Endothelial cell of umbilical vein (primary cell): ENCODE results near the gene CBLIF. TPM values are rescaled to one million over a fixed set of nuclear protein-coding genes. Genes with fewer than 3 reads are reported as not detected.

Source experiments
- BruUV-seq: library from RNA; stranded (reverse); fragments of 400-500 nt; replicated peaks from 2 replicates; lab custom pipeline; 2021; lab: Mats Ljungman, UMichigan
- CTCF ChIA-PET: fragments of 300-600, 350-600 bp; sonication (Branson Sonifier 250); formaldehyde crosslinking; loops from one replicate; lab custom pipeline; 2021; ENCODE audit warnings: antibody characterized with exemption, inconsistent platforms; lab: Charles Lee
- POLR2A ChIA-PET: fragments of 300-600, 350-600 bp; sonication (Branson Sonifier 250); formaldehyde crosslinking; loops from one replicate; lab custom pipeline; 2021; ENCODE audit warnings: antibody characterized with exemption, inconsistent platforms; lab: Charles Lee
- DNase-seq: peaks from one replicate; pipeline ENCODE4 v3.0.0-alpha.2; 2011; ENCODE audit warnings: low read depth, low spot score
- FAIRE-seq: peaks from 2 replicates; lab custom pipeline; 2011; peaks lifted over from hg19 to GRCh38; lab: Jason Lieb, UNC
- H2AFZ ChIP-seq: 2 replicates; pipeline ENCODE4 v1.6.0; 2012; ENCODE audit warnings: low read depth, low read length, control low read depth, inconsistent platforms
- H3K27ac ChIP-seq: 2 replicates; pipeline ENCODE4 v1.5.1; 2011; ENCODE audit warnings: low read depth, mild to moderate bottlenecking, control low read depth, low read length, moderate library complexity; ENCODE audit not compliant: insufficient read depth
- H3K27me3 ChIP-seq, 2 experiments: 2 replicates each; pipeline versions ENCODE4 v1.6.0 to v1.6.1; 2011; ENCODE audit warnings: low read length in 2 of 2, mixed read lengths in 1 of 2; ENCODE audit not compliant: control insufficient read depth in 2 of 2, insufficient read depth in 2 of 2
- H3K36me3 ChIP-seq, 2 experiments: 2 replicates in 1 of 2; 3 replicates in 1 of 2; pipeline ENCODE4 v1.5.1; 2011; ENCODE audit warnings: low read length in 2 of 2, mild to moderate bottlenecking in 1 of 2, moderate library complexity in 1 of 2; ENCODE audit not compliant: control insufficient read depth in 2 of 2, insufficient read depth in 2 of 2; ENCODE audit errors: extremely low read depth in 1 of 2
- H3K4me1 ChIP-seq: 3 replicates; pipeline ENCODE4 v1.5.1; 2011; ENCODE audit warnings: mild to moderate bottlenecking, low read length; ENCODE audit not compliant: control insufficient read depth, insufficient read depth; ENCODE audit errors: extremely low read depth
- H3K4me2 ChIP-seq: 2 replicates; pipeline ENCODE4 v1.6.1; 2011; ENCODE audit warnings: low read length, control low read depth, mixed read lengths; ENCODE audit not compliant: insufficient read depth
- H3K4me3 ChIP-seq, 3 experiments: fragments of 200-600 bp in 1 of 3; sonication (generic), shearing (Covaris generic) in 1 of 3; replicated peaks in 1 of 3; 2 replicates each; pipeline ENCODE4 v1.5.1; 2011 to 2016; ENCODE audit warnings: control low read depth in 3 of 3, low read length in 3 of 3, mild to moderate bottlenecking in 2 of 3, inconsistent platforms in 1 of 3, low read depth in 1 of 3, moderate library complexity in 1 of 3; ENCODE audit not compliant: insufficient read depth in 1 of 3
- H3K79me2 ChIP-seq: 2 replicates; pipeline ENCODE4 v1.6.0; 2012; ENCODE audit warnings: low read length, inconsistent platforms; ENCODE audit not compliant: control insufficient read depth, insufficient read depth
- H3K9ac ChIP-seq: replicated peaks from 2 replicates; pipeline ENCODE3; 2011; ENCODE audit warnings: low read length, control low read depth; ENCODE audit not compliant: insufficient read depth; ENCODE audit errors: extremely low read depth
- H3K9me1 ChIP-seq: replicated peaks from 3 replicates; pipeline ENCODE4 v1.6.0; 2011; ENCODE audit warnings: mild to moderate bottlenecking, low read length; ENCODE audit not compliant: control insufficient read depth, insufficient read depth; ENCODE audit errors: extremely low read depth
- H3K9me3 ChIP-seq: replicated peaks from 2 replicates; pipeline ENCODE4 v1.5.1; 2012; ENCODE audit warnings: low read length, inconsistent platforms; ENCODE audit not compliant: control insufficient read depth, insufficient read depth
- H4K20me1 ChIP-seq: replicated peaks from 2 replicates; pipeline ENCODE3; 2011; ENCODE audit warnings: mild to moderate bottlenecking, low read length; ENCODE audit not compliant: control insufficient read depth, insufficient read depth; ENCODE audit errors: extremely low read depth
- CTCF ChIP-seq, 2 donors: IDR thresholded peaks; 1 replicate in 1 of 2; 2 replicates in 1 of 2; pipeline ENCODE4 v1.5.1; 2011; ENCODE audit warnings: low read length in 2 of 2, mild to moderate bottlenecking in 2 of 2, moderate library complexity in 2 of 2, control low read depth in 1 of 2, inconsistent platforms in 1 of 2, low read depth in 1 of 2; ENCODE audit not compliant: insufficient read depth in 1 of 2; ENCODE audit errors: extremely low read depth in 1 of 2
- EZH2 ChIP-seq: IDR thresholded peaks from 2 replicates; pipeline ENCODE4 v1.6.1; 2012; ENCODE audit warnings: borderline replicate concordance, low read depth, mild to moderate bottlenecking, moderate library complexity, low read length, inconsistent platforms; ENCODE audit not compliant: severe bottlenecking
- FOS ChIP-seq: IDR thresholded peaks from 2 replicates; pipeline ENCODE4 v1.6.1; 2011; ENCODE audit warnings: mild to moderate bottlenecking, low read length, moderate library complexity, borderline replicate concordance; ENCODE audit not compliant: insufficient read depth
- GATA2 ChIP-seq: IDR thresholded peaks from 2 replicates; pipeline ENCODE4 v1.7.0; 2011; ENCODE audit warnings: low read depth, mild to moderate bottlenecking, moderate library complexity, mixed read lengths, low read length; ENCODE audit not compliant: insufficient read length, insufficient read depth
- JUN ChIP-seq: IDR thresholded peaks from 2 replicates; pipeline ENCODE4 v1.6.1; 2011; ENCODE audit warnings: borderline replicate concordance, low read depth; ENCODE audit not compliant: insufficient read length, insufficient read depth
- MAX ChIP-seq: IDR thresholded peaks from 2 replicates; pipeline ENCODE4 v1.6.1; 2011; ENCODE audit not compliant: insufficient read depth, insufficient read length
- MYC ChIP-seq: IDR thresholded peaks from one replicate; pipeline ENCODE4 v1.6.1; 2011; ENCODE audit warnings: mild to moderate bottlenecking, low read depth, low read length
- POLR2A ChIP-seq: IDR thresholded peaks from 2 replicates; pipeline ENCODE4 v1.6.1; 2012; ENCODE audit warnings: low read depth, mild to moderate bottlenecking, control low read depth, low read length
- POLR2AphosphoS5 ChIP-seq: IDR thresholded peaks from 2 replicates; pipeline ENCODE4 v1.6.1; 2012; ENCODE audit warnings: low read depth, mild to moderate bottlenecking, control low read depth, low read length, moderate library complexity; ENCODE audit not compliant: insufficient read depth
- dilution Hi-C: fragments of 300-500 bp; cut with MboI; formaldehyde crosslinking; loops from one replicate; pipeline ENCODE4 v1.15.0; 2019; ENCODE audit warnings: low sequenced_read_pairs; ENCODE audit not compliant: extremely low pct_ligation_motif_present
- intact Hi-C: fragments of 100-400 bp; cut with micrococcal nuclease; formaldehyde crosslinking; loops from one replicate; pipeline ENCODE4 v1.10.0; 2022
- polyA plus RNA-seq, 4 experiments: library from polyadenylated mRNA; depleted of rRNA in 3 of 4; stranded (reverse) in 3 of 4; unstranded in 1 of 4; fragments of >200 nt; gene quantifications; 2 replicates each; pipeline versions ENCODE4 v1.2.1 to v1.2.3, GENCODE V29; 2011 to 2012; ENCODE audit warnings: missing spikeins in 1 of 4
- total RNA-seq: library from RNA; stranded (reverse); gene quantifications from 2 replicates; pipeline ENCODE4 v1.2.3, GENCODE V29; 2021

CBLIF gene
- total and polyA plus RNA-seq, 2 donors (not counting 3 experiments of a cell fraction or from before 2014, with no cell fraction given): not detected

GRCh38 chr11:59878575-59878974, 33.3 kb upstream of the CBLIF start, which contains the start of gene OOSP3:
OOSP3 (plus strand) TSS chr11:59878782; CDS start chr11:59878809, 27 bp downstream.
- ChIA-PET CTCF (interaction anchor here (1.6 kb wide), 1 partner anchor 23 kb away, joined by 3 read pairs; no protein-coding TSS in a partner anchor), POLR2A (no interaction called here)
- Histone ChIP-seq H3K4me2 (no peak within 1 kb of the TSS), H4K20me1 (no peaks in the 10 kb centered on the region), H3K36me3 (no peaks in the 10 kb centered on the region), H3K4me3 (no peak within 1 kb of the TSS), H3K9me3 (no peaks in the 10 kb centered on the region), H3K27me3 (no peaks in the 10 kb centered on the region), H3K9me1 (peaks cover 2% of the 10 kb centered on the region), H3K79me2 (no peaks in the 10 kb centered on the region), H2AFZ (peak within 1 kb of the TSS; percentile 2), H3K9ac (no peak within 1 kb of the TSS), H3K4me1 (no peaks in the 10 kb centered on the region), H3K27ac (no peak within 1 kb of the TSS)
- peak; percentile 59 for FAIRE-seq
- BruUV-seq: no TSS peak
- dilution Hi-C loops: no loop called here
- TF ChIP-seq FOS (no peak), POLR2A (no peak), GATA2 (no peak), JUN (no peak), MAX (no peak), POLR2AphosphoS5 (no peak), CTCF (IDR thresholded peaks at IDR 0.05; ENCODE audit: extremely low read depth in 1 of 2, insufficient read depth in 1 of 2, low read depth in 1 of 2, low read length in 2 of 2) (no peak), MYC (no peak), EZH2 (no peak)
- no peak for DNase-seq
- intact Hi-C loops: no loop called here
